Ectodermal cell (in vitro differentiated cells): ENCODE data around the gene HDHD2. TPM values are rescaled to one million over a fixed set of nuclear protein-coding genes. Genes with fewer than 3 reads are reported as not detected.
"Not testable (repeated sequence)": the region's sequence is repeated elsewhere in the genome, so short reads cannot be mapped to it uniquely, and the experiment has no call there.

Experiments used
- H3K27ac ChIP-seq: 2 replicates; pipeline ENCODE4 v1.7.0; 2013; ENCODE audit warnings: mild to moderate bottlenecking, low read depth, low read length; ENCODE audit not compliant: insufficient read depth, poor library complexity, severe bottlenecking
- H3K27me3 ChIP-seq: 2 replicates; pipeline ENCODE4 v1.7.0; 2013; ENCODE audit warnings: mild to moderate bottlenecking, low read length; ENCODE audit not compliant: insufficient read depth, control insufficient read depth, poor library complexity, severe bottlenecking
- H3K36me3 ChIP-seq: one replicate; pipeline ENCODE4 v1.7.0; 2013; ENCODE audit warnings: low read length; ENCODE audit not compliant: control insufficient read depth, insufficient read depth
- H3K4me1 ChIP-seq: one replicate; pipeline ENCODE4 v1.7.0; 2013; ENCODE audit warnings: low read length; ENCODE audit not compliant: control insufficient read depth, insufficient read depth
- H3K4me3 ChIP-seq: 2 replicates; pipeline ENCODE4 v1.7.0; 2013; ENCODE audit warnings: low read depth, low read length, control low read depth; ENCODE audit not compliant: insufficient read depth
- H3K9me3 ChIP-seq: 2 replicates; pipeline ENCODE4 v1.7.0; 2013; ENCODE audit warnings: mild to moderate bottlenecking, low read length, moderate library complexity; ENCODE audit not compliant: control insufficient read depth
- WGBS, 2 experiments: methylation state at CpG; one replicate each; pipeline ENCODE4 v1.1.7; 2013; ENCODE audit warnings: missing lambda C conversion rate in 2 of 2; 5-methylcytosine and 5-hydroxymethylcytosine counted together
- polyA plus RNA-seq, 4 experiments: library from polyadenylated mRNA; stranded (reverse); fragments of 50-300 nt; gene quantifications; one replicate each; pipeline ENCODE4 v1.2.3, GENCODE V29; 2013

Gene HDHD2, protein sequence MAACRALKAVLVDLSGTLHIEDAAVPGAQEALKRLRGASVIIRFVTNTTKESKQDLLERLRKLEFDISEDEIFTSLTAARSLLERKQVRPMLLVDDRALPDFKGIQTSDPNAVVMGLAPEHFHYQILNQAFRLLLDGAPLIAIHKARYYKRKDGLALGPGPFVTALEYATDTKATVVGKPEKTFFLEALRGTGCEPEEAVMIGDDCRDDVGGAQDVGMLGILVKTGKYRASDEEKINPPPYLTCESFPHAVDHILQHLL
- 86.0 TPM for polyA plus RNA-seq (2013, experiment 1 of 4)
- polyA plus RNA-seq (2013, experiment 2 of 4), result 95.4 TPM
- 74.1 TPM for polyA plus RNA-seq (2013, experiment 3 of 4)
- polyA plus RNA-seq (2013, experiment 4 of 4), result 79.0 TPM

DNA sequence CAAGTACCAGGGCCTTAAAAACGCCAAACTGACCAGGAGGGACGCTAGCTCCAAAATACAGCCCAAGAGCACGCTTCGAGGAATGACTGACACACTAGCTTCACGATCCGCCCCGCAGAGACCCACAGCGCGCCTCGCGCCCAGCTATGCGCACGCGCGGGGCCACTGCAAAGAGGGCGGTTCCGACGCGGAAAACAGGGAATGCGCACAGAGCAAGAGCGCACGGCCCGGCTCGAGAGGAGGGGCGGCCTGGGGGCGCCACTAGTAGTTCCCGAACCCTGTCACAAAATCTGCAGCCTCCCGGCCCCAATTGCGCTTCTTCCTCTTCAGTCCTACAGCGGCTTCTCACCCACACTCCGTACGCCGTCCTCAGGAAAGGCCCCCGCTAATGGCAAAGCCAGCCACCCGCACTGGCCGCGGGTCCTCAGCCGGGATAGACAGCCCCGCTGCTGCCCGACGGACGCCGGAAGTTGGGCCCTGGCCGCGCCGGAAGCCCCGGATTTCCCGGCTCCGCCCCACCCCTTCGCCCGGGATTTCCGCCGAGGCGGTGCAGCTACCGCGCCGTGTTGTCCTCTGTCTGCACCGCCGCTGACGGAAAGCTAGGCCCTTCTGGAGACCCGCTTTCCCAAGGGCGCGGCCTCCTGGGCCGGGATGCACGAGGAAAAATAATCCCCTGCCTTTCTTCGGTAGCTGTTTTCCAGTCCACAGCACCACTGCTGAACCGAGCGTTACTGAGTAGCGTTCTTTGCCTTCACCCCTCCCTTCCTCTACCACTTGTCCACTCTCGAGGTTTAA, at the start of gene HDHD2:
Gene HDHD2 (minus strand): TSS at position 472 of the 795 bp plus-strand sequence. CDS start 14,061 bp downstream, outside the sequence.
- WGBS, 2 experiments, result 0% methylated on average over 70 of the region's 70 CpGs
- Histone ChIP-seq H3K9me3 (no peaks in the 10 kb centered on the region), H3K4me1 (no peaks in the 10 kb centered on the region), H3K27ac (peak within 1 kb of the TSS; percentile 75), H3K36me3 (peaks cover 4% of the 10 kb centered on the region), H3K4me3 (peak within 1 kb of the TSS; percentile 61), H3K27me3 (no peaks in the 10 kb centered on the region)

DNA sequence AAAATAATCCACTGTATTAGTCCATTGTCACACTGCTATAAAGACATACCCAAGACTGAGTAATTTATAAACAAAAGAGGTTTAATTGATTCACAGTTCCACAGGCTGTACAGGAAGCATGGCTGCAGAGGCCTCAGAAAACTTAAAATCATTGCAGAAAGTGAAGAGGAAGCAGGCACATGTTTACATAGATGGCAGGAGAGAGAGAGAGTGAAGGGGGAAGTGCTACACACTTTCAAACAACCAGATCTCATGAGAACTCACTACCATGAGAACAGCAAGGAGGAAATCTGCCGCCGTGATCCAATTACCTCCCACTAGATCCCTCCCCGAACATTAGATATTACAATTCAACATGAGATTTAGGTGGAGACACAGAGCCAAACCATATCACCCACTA, 45.7 kb upstream of the HDHD2 start:
- 86 to 90% methylated on average over 3 of the region's 3 CpGs for WGBS, 2 experiments
- not testable (repeated sequence) for H3K27ac ChIP-seq, H3K4me3 ChIP-seq, H3K36me3 ChIP-seq, H3K27me3 ChIP-seq, H3K9me3 ChIP-seq, H3K4me1 ChIP-seq

DNA sequence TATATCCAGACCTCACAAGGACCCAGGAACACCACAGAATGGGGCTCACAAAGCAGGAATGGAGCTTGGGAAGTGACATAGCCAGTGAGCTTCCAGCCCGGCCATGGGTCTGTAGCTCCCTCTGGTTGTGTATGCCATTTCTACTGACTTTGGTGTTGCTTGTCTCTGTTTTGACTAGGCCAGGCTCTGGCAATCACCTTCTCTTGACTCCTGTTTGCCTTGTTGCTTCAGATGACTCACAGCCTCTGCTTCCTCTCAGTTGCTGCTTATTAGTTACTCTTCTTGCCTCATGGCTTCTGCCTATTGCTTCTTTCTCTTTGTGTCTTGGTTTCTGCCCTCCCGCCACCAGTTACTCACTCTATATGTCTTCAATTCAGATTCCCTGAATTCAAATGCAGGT, 41.7 kb upstream of the HDHD2 start:
- H3K27me3 ChIP-seq, result no peaks in the 10 kb centered on the region
- 87 to 92% methylated on average over 2 of the region's 2 CpGs for WGBS, 2 experiments
- no peaks in the 10 kb centered on the region for H3K36me3 ChIP-seq
- no peaks in the 10 kb centered on the region for H3K9me3 ChIP-seq
- H3K4me3 ChIP-seq, result no peak overlapping the region
- H3K4me1 ChIP-seq, result no peaks in the 10 kb centered on the region
- no peak overlapping the region for H3K27ac ChIP-seq

DNA sequence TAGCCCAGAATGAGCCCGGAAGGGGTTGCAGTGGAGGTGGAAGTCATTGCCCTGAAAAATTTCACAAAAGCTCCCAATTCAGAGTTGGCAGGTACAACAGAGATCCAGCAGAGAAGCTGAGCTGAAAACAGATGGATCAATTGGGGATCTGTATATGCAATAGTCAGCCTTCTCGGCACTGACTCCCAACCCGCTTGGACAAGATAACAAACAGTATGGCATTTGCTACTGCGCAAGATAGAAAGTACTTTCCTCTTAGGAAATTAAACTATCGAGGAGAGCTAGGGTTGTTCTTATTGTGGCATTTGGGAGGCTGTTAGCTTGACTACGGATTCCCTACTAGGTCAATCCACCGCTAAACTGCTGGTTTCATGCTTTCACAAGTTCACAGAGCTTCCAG, 37.4 kb upstream of the HDHD2 start:
- peaks cover 4% of the 10 kb centered on the region for H3K9me3 ChIP-seq
- no peaks in the 10 kb centered on the region for H3K27me3 ChIP-seq
- WGBS, 2 experiments, result 82 to 84% methylated on average over 7 of the region's 7 CpGs
- no peak overlapping the region for H3K27ac ChIP-seq
- H3K4me3 ChIP-seq, result no peak overlapping the region
- no peaks in the 10 kb centered on the region for H3K4me1 ChIP-seq
- H3K36me3 ChIP-seq, result no peaks in the 10 kb centered on the region

DNA sequence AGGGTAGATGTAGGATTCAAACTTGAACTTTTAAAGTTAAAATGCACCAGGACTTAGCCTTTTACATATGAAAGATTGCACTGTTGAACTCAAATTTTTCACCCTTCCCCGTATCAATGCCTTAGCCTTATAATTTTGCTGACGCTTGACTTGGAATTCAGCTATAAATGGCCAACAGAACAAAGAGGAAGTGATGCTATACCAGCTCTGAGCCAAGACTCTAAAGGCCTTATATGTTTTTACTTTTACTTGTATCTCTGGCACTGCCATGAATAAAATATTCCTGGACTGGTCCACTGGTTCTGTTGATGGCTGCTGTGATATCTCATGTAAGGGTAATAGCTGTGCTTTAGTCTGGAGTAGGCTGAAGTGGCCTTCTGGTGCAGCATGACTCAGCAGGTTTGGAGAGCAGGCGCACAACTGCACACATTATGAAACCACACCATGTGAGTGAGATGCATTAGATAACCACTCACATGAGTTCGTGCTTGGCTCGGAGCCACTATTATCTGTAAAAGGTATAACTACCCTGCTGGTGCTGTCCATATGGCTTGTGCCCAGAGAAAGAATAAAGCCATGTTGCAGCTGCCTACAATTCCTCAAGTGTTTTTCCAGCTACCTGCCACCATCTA, 34.2 kb upstream of the HDHD2 start:
- Histone ChIP-seq H3K4me3 (no peak overlapping the region), H3K36me3 (no peaks in the 10 kb centered on the region), H3K27me3 (no peaks in the 10 kb centered on the region), H3K4me1 (no peaks in the 10 kb centered on the region), H3K27ac (no peak overlapping the region), H3K9me3 (peaks cover 4% of the 10 kb centered on the region)
- 94 to 97% methylated on average over 5 of the region's 5 CpGs for WGBS, 2 experiments

DNA sequence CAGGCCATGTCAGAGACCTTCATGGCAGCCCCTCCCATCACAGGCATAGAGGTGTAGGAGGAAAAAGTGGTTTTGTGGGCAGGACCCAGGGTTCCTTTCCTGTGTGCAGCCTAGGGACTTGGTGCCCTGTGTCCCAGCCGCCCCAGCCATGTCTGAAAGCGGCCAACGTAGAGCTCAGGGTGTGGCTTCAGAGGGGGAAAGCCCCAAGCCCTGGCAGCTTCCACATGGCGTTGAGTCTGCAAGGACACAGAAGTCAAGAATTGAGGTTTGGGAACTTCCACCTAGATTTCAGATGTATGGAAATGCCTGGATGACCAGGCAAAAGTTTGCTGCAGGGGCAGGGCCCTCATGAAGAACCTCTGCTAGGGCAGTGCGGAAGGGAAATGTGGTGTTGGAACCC, 31.9 kb upstream of the HDHD2 start:
- H3K4me3 ChIP-seq, H3K36me3 ChIP-seq, H3K9me3 ChIP-seq, H3K4me1 ChIP-seq, H3K27me3 ChIP-seq, H3K27ac ChIP-seq: not testable (repeated sequence)
- 93% methylated on average over 5 of the region's 5 CpGs for WGBS, 2 experiments

DNA sequence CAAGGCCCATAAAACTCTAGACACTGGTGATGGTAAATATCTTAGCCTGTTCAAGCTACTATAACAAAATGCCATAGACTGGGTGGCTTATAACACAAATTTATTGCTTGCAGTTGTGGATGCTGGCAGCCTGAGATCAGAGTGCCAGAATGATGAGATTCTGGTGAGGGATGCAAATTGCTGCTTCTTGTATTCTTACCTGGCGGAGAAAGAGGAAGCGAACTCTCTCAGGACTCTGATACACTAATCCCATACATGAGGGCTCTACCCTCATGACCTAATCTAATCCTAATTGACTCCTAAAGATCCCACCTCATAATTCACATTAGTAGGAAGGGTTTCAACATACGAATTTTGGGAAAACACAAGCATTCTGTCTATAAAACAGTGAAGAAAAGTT, 30.5 kb upstream of the HDHD2 start:
- 87 to 100% methylated on average over 3 of the region's 3 CpGs for WGBS, 2 experiments
- Histone ChIP-seq H3K27ac (no peak overlapping the region), H3K9me3 (peaks cover 4% of the 10 kb centered on the region), H3K27me3 (no peaks in the 10 kb centered on the region), H3K4me1 (no peaks in the 10 kb centered on the region), H3K36me3 (no peaks in the 10 kb centered on the region), H3K4me3 (no peak overlapping the region)

DNA sequence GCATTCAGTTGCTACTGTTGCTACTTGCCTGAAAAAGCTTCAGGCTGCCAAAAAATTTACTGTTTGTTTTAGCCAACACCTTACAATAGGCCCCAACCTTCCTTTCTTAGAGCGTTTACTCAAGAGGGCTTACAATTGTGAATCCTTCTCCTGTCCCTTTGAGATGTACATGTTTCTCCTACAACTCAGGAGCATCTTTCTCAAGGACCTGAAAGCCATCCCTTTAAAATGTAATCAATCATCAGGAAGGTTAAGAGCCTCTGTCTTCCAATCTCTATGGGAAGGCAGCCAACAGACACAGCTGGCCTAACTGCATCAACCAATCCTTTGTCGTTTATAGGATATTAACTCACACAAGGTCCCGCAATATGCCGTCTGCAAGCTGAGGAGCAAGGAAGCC, 29.2 kb upstream of the HDHD2 start:
- peaks cover under 1% of the 10 kb centered on the region for H3K9me3 ChIP-seq
- H3K4me1 ChIP-seq, result no peaks in the 10 kb centered on the region
- no peaks in the 10 kb centered on the region for H3K27me3 ChIP-seq
- 82 to 84% methylated on average over 4 of the region's 4 CpGs for WGBS, 2 experiments
- H3K36me3 ChIP-seq, result no peaks in the 10 kb centered on the region
- H3K27ac ChIP-seq, result no peak overlapping the region
- no peak overlapping the region for H3K4me3 ChIP-seq

DNA sequence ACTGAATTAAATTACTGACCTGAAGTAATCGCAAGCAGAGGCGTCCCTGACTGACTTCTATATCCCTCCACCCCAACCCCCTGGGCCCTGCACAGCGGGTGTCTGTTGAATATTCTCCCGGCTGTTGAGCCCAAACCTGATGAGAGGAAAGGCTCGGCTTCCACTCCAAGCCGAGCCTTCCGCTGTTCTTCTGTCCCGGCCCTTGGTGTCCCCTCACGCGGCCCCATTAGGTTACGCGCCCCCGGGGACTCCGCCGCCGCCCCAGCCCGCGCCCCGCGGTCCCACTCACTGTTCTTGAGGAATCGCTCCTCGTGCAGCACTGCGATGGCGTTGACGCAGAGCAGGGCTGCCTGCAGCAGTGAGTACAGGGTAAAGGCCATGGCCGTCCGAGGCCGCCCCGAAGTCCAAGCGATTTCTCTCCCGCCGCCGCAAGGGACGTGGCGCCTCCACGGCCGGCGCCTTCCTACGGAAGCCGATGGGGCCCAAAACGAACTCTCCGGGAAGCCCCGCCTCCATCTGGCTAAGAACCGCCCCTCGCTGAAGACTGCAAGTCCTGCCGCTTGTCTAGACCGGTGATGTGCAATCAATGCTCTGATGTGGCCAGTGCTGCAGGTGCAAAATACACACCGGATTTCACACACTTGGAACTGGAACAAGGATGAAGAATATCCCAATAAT, 25.7 kb upstream of the HDHD2 start, which contains the start of gene IER3IP1:
Gene IER3IP1 (minus strand): TSS at position 467 of the 678 bp plus-strand sequence. CDS start 87 bp downstream, at position 380.
- no peaks in the 10 kb centered on the region for H3K4me1 ChIP-seq
- H3K36me3 ChIP-seq, result no peaks in the 10 kb centered on the region
- H3K4me3 ChIP-seq, result peak within 1 kb of the TSS; percentile 76
- H3K9me3 ChIP-seq, result no peaks in the 10 kb centered on the region
- peak within 1 kb of the TSS; percentile 53 for H3K27ac ChIP-seq
- no peaks in the 10 kb centered on the region for H3K27me3 ChIP-seq
- WGBS, 2 experiments, result 1% methylated on average over 48 of the region's 48 CpGs
